GM20000 (cell line): ENCODE results near the gene SMAD4.

Experiments
- DNase-seq: peaks from one replicate; pipeline ENCODE4 v3.0.0; 2012; ENCODE audit warnings: low spot score
- TF ChIP-seq, protein P1 (sequence below): IDR thresholded peaks from 2 replicates; pipeline ENCODE4 v1.5.1; 2012; ENCODE audit warnings: mild to moderate bottlenecking, control low read depth; ENCODE audit errors: extremely low read depth, missing control alignments

Gene SMAD4

GRCh38 chr18:51070545-51070944 lies 40.5 kb downstream of the SMAD4 start:
- DNase-seq = no peak
- TF ChIP-seq, protein P1, sequence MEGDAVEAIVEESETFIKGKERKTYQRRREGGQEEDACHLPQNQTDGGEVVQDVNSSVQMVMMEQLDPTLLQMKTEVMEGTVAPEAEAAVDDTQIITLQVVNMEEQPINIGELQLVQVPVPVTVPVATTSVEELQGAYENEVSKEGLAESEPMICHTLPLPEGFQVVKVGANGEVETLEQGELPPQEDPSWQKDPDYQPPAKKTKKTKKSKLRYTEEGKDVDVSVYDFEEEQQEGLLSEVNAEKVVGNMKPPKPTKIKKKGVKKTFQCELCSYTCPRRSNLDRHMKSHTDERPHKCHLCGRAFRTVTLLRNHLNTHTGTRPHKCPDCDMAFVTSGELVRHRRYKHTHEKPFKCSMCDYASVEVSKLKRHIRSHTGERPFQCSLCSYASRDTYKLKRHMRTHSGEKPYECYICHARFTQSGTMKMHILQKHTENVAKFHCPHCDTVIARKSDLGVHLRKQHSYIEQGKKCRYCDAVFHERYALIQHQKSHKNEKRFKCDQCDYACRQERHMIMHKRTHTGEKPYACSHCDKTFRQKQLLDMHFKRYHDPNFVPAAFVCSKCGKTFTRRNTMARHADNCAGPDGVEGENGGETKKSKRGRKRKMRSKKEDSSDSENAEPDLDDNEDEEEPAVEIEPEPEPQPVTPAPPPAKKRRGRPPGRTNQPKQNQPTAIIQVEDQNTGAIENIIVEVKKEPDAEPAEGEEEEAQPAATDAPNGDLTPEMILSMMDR = no peak

DNA sequence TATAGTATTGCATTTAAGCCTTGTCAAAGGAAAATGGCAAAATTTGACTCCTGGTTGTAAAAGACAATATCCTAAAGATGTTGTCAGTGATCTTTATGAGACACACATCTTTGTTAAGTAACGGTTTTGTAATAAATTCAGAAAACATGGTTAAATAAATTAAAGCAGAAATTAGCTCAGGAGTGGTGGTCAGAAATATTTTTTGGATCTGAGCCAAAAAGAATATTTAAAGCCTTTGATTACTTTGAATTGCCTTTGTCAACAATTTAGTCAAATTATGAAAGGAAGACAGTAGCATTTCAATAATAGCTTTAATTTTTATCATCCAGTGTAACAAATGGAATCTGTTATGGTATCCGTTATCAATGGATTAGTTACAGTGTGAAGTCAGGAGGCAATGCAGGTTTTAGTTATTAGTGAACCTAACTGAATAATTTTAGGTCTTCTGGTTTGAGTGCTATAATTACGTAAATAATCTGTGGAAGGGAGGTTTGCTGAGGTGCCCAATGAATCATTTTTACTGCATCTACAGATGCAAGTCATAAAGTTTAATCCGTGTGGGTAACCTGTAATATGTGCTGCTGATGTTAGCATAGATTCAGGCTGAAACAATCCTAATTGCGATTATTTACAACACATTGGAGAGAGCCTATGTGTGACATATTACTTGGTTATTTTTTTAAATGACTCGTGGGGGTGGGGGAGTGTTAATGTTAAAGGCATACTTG lies 42.7 kb downstream of the SMAD4 start:
- TF ChIP-seq, protein P1 = no peak
- no peak for DNase-seq

GRCh38 chr18:51074605-51075004 lies 44.6 kb downstream of the SMAD4 start:
- TF ChIP-seq, protein P1 = no peak
- DNase-seq = no peak

GRCh38 chr18:51076503-51076902 lies 46.5 kb downstream of the SMAD4 start:
- no peak for DNase-seq
- TF ChIP-seq, protein P1 = no peak

- TF ChIP-seq, protein P1 = no peak
- no peak for DNase-seq
These were observed 47.2 kb downstream of the SMAD4 start for GRCh38 chr18:51077217-51077616.

DNA sequence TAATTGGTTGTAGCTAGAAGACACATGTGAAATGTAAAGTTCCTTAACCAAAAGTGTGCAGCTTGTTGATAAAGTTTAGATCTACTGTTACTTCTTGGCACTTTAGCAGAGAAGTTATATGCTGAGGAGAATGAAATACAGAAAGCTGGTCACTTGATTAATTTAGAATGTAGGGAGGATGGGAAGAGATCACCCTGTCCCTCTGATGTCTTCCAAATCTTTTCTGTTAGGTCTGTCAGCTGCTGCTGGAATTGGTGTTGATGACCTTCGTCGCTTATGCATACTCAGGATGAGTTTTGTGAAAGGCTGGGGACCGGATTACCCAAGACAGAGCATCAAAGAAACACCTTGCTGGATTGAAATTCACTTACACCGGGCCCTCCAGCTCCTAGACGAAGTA lies 48.0 kb downstream of the SMAD4 start:
- TF ChIP-seq, protein P1 = no peak
- DNase-seq = no peak

GRCh38 chr18:51082571-51083267 lies 52.7 kb downstream of the SMAD4 start:
- no peak for DNase-seq
- TF ChIP-seq, protein P1 = no peak
